H1 (cell line): ENCODE data around the gene REPIN1. TPM values are rescaled to one million over a fixed set of nuclear protein-coding genes. Genes with fewer than 3 reads are reported as not detected.

ENCODE experiments used
- CTCF ChIA-PET: fragments of 300-600 bp; sonication (Branson Sonifier 250); formaldehyde crosslinking; loops from one replicate; lab custom pipeline; 2021; ENCODE audit not compliant: partially characterized antibody; lab: Charles Lee
- POLR2A ChIA-PET: fragments of 300-600 bp; sonication (Branson Sonifier 250); formaldehyde crosslinking; loops from one replicate; lab custom pipeline; 2021; ENCODE audit warnings: inconsistent platforms; ENCODE audit not compliant: partially characterized antibody; lab: Charles Lee
- DNase-seq, 2 experiments: peaks; one replicate each; pipeline versions ENCODE4 v3.0.0 to v3.0.0-alpha.2; 2010 to 2022; ENCODE audit warnings: low spot score in 2 of 2, low read depth in 1 of 2, mixed read lengths in 1 of 2
- FAIRE-seq: peaks from 2 replicates; lab custom pipeline; 2011; peaks lifted over from hg19 to GRCh38; lab: Jason Lieb, UNC
- H2AFZ ChIP-seq: 2 replicates; pipeline ENCODE4 v1.8.1; 2012; ENCODE audit warnings: low read length, inconsistent platforms
- H2AK5ac ChIP-seq: 2 replicates; pipeline ENCODE4 v1.6.1; 2013; ENCODE audit warnings: low read depth, low read length
- H2BK120ac ChIP-seq: replicated peaks from 2 replicates; pipeline ENCODE3; 2013; ENCODE audit warnings: low read depth, low read length, inconsistent platforms
- H2BK12ac ChIP-seq: 2 replicates; pipeline ENCODE4 v1.6.1; 2013; ENCODE audit warnings: low read depth, low read length
- H2BK15ac ChIP-seq: 2 replicates; pipeline ENCODE4 v1.6.1; 2013; ENCODE audit warnings: low read length
- H2BK20ac ChIP-seq: 2 replicates; pipeline ENCODE4 v1.6.1; 2013; ENCODE audit warnings: low read length
- H2BK5ac ChIP-seq: 2 replicates; pipeline ENCODE4 v1.6.1; 2013; ENCODE audit warnings: low read depth, low read length
- H3K14ac ChIP-seq: 2 replicates; pipeline ENCODE4 v1.6.1; 2013; ENCODE audit warnings: inconsistent platforms; ENCODE audit not compliant: insufficient read length
- H3K18ac ChIP-seq: 2 replicates; pipeline ENCODE4 v1.6.1; 2013; ENCODE audit warnings: low read length; ENCODE audit errors: extremely low read depth
- H3K23ac ChIP-seq: 2 replicates; pipeline ENCODE4 v1.6.1; 2013; ENCODE audit warnings: inconsistent platforms; ENCODE audit not compliant: insufficient read length
- H3K23me2 ChIP-seq: 2 replicates; pipeline ENCODE4 v1.6.1; 2013; ENCODE audit warnings: low read depth, low read length
- H3K27ac ChIP-seq: 2 replicates; pipeline ENCODE4 v1.6.1; 2011; ENCODE audit warnings: low read depth, low read length, inconsistent platforms
- H3K27me3 ChIP-seq, 4 experiments: replicated peaks in 1 of 4; 1 replicate in 1 of 4; 2 replicates in 3 of 4; pipeline versions ENCODE4 v1.6.1 to v1.8.1; 2011 to 2013; ENCODE audit warnings: low read length in 3 of 4, mild to moderate bottlenecking in 3 of 4, inconsistent platforms in 2 of 4, mixed read lengths in 2 of 4, moderate library complexity in 1 of 4; ENCODE audit not compliant: control insufficient read depth in 3 of 4, insufficient read depth in 3 of 4; ENCODE audit errors: extremely low read depth in 1 of 4
- H3K36me3 ChIP-seq, 4 experiments: 2 replicates each; pipeline versions ENCODE4 v1.6.1 to v1.8.1; 2011 to 2013; ENCODE audit warnings: mild to moderate bottlenecking in 4 of 4, low read length in 3 of 4, moderate library complexity in 2 of 4, control low read depth in 1 of 4, inconsistent platforms in 1 of 4; ENCODE audit not compliant: insufficient read depth in 4 of 4, control insufficient read depth in 2 of 4
- H3K4ac ChIP-seq: replicated peaks from 2 replicates; pipeline ENCODE3; 2013; ENCODE audit warnings: low read length, low read depth, mixed read lengths, inconsistent platforms; ENCODE audit not compliant: insufficient read length
- H3K4me1 ChIP-seq, 4 experiments: replicated peaks in 1 of 4; 1 replicate in 1 of 4; 2 replicates in 3 of 4; pipeline versions ENCODE4 v1.6.1 to v1.8.1; 2011 to 2013; ENCODE audit warnings: low read length in 3 of 4, inconsistent platforms in 2 of 4, mixed read lengths in 1 of 4; ENCODE audit not compliant: insufficient read depth in 4 of 4, control insufficient read depth in 3 of 4
- H3K4me2 ChIP-seq, 2 experiments: 2 replicates each; pipeline versions ENCODE4 v1.6.1 to v1.8.1; 2011 to 2013; ENCODE audit warnings: low read depth in 2 of 2, low read length in 2 of 2, control low read depth in 1 of 2, inconsistent platforms in 1 of 2, mild to moderate bottlenecking in 1 of 2; ENCODE audit not compliant: insufficient read depth in 1 of 2
- H3K4me3 ChIP-seq, 4 experiments: fragments of 200-600, 300-600 bp in 1 of 4; sonication (generic), shearing (Covaris generic), sonication (Bioruptor Twin) in 1 of 4; 2 replicates each; pipeline versions ENCODE4 v1.5.1 to v1.8.1; 2011 to 2016; ENCODE audit warnings: low read length in 4 of 4, low read depth in 3 of 4, control low read depth in 2 of 4, inconsistent platforms in 2 of 4, mild to moderate bottlenecking in 2 of 4, mixed read lengths in 1 of 4, moderate library complexity in 1 of 4; ENCODE audit not compliant: insufficient read depth in 2 of 4; ENCODE audit errors: extremely low read depth in 1 of 4
- H3K56ac ChIP-seq: replicated peaks from 2 replicates; pipeline ENCODE3; 2013; ENCODE audit warnings: low read depth, mild to moderate bottlenecking, mixed read lengths, low read length, inconsistent platforms; ENCODE audit not compliant: insufficient read length
- H3K79me1 ChIP-seq: 2 replicates; pipeline ENCODE4 v1.6.1; 2013; ENCODE audit warnings: low read depth, low read length, control low read depth
- H3K79me2 ChIP-seq, 2 experiments: 2 replicates each; pipeline versions ENCODE4 v1.6.1 to v1.8.1; 2012 to 2013; ENCODE audit warnings: low read length in 2 of 2, mild to moderate bottlenecking in 2 of 2, inconsistent platforms in 1 of 2; ENCODE audit not compliant: insufficient read depth in 2 of 2, control insufficient read depth in 1 of 2
- H3K9ac ChIP-seq, 4 experiments: replicated peaks in 1 of 4; 1 replicate in 1 of 4; 2 replicates in 3 of 4; pipeline versions ENCODE4 v1.6.1 to v1.8.1; 2011 to 2013; ENCODE audit warnings: low read depth in 3 of 4, low read length in 3 of 4, control low read depth in 2 of 4, mild to moderate bottlenecking in 2 of 4, moderate library complexity in 2 of 4, inconsistent platforms in 1 of 4; ENCODE audit errors: extremely low read depth in 1 of 4
- H3K9me3 ChIP-seq, 2 experiments: 2 replicates each; pipeline versions ENCODE4 v1.6.1 to v1.8.1; 2012 to 2013; ENCODE audit warnings: mild to moderate bottlenecking in 2 of 2, moderate library complexity in 2 of 2, control low read depth in 1 of 2, inconsistent platforms in 1 of 2, low read depth in 1 of 2, low read length in 1 of 2, mixed read lengths in 1 of 2; ENCODE audit not compliant: insufficient read depth in 2 of 2
- H4K20me1 ChIP-seq, 2 experiments: replicated peaks in 1 of 2; 2 replicates each; pipeline versions ENCODE3 to v1.8.1; 2011 to 2013; ENCODE audit warnings: inconsistent platforms in 2 of 2, low read length in 2 of 2, mild to moderate bottlenecking in 1 of 2; ENCODE audit not compliant: insufficient read depth in 2 of 2, control insufficient read depth in 1 of 2
- H4K5ac ChIP-seq: 2 replicates; pipeline ENCODE4 v1.6.1; 2013; ENCODE audit warnings: low read length, low read depth, mixed read lengths, inconsistent platforms; ENCODE audit not compliant: insufficient read length
- H4K8ac ChIP-seq: 2 replicates; pipeline ENCODE4 v1.8.0; 2013; ENCODE audit warnings: mild to moderate bottlenecking, moderate library complexity, low read length, inconsistent platforms; ENCODE audit not compliant: insufficient read depth; ENCODE audit errors: extremely low read depth
- H4K91ac ChIP-seq: replicated peaks from 2 replicates; pipeline ENCODE3; 2013; ENCODE audit warnings: low read length, mixed read lengths, inconsistent platforms; ENCODE audit not compliant: insufficient read length
- CEBPB ChIP-seq: IDR thresholded peaks from 2 replicates; pipeline ENCODE4 v1.6.1; 2012; ENCODE audit warnings: low read depth, low read length
- EZH2 ChIP-seq: fragments of 200-600 bp; sonication (generic); IDR thresholded peaks from 2 replicates; pipeline ENCODE4 v1.7.1; 2012; ENCODE audit warnings: low read depth, mild to moderate bottlenecking, moderate library complexity, low read length, inconsistent platforms; ENCODE audit not compliant: severe bottlenecking
- FOSL1 ChIP-seq: IDR thresholded peaks from 2 replicates; pipeline ENCODE4 v1.6.1; 2011; ENCODE audit warnings: mild to moderate bottlenecking, low read depth, low read length, moderate library complexity; ENCODE audit not compliant: insufficient read depth
- GTF2F1 ChIP-seq: IDR thresholded peaks from 2 replicates; pipeline ENCODE4 v1.6.1; 2012; ENCODE audit warnings: low read depth, low read length, improper control_type of control experiment, borderline replicate concordance
- HDAC2 ChIP-seq, 2 experiments: fragments of 300-600 bp in 1 of 2; sonication (generic) in 1 of 2; IDR thresholded peaks; 2 replicates each; pipeline ENCODE4 v1.6.1; 2011 to 2012; ENCODE audit warnings: low read depth in 2 of 2, low read length in 2 of 2, mild to moderate bottlenecking in 2 of 2, moderate library complexity in 2 of 2, borderline replicate concordance in 1 of 2, inconsistent platforms in 1 of 2
- KDM1A ChIP-seq: fragments of 200-600, 300-600 bp; sonication (generic); IDR thresholded peaks from 2 replicates; pipeline ENCODE4 v1.7.1; 2016; ENCODE audit warnings: mild to moderate bottlenecking, low read length, borderline replicate concordance
- KDM5A ChIP-seq: fragments of 200-600 bp; IDR thresholded peaks from 2 replicates; pipeline ENCODE4 v1.7.1; 2012; ENCODE audit warnings: mild to moderate bottlenecking, low read length, inconsistent platforms, mixed read lengths
- NRF1 ChIP-seq: IDR thresholded peaks from 2 replicates; pipeline ENCODE4 v1.6.1; 2011; ENCODE audit warnings: mild to moderate bottlenecking, low read depth, low read length, improper control_type of control experiment
- PHF8 ChIP-seq: fragments of 200-600 bp; sonication (generic); conservative IDR thresholded peaks from 2 replicates; pipeline ENCODE4 v1.7.1; 2012; ENCODE audit warnings: low read depth, mild to moderate bottlenecking, inconsistent platforms, low read length, moderate library complexity
- SAP30 ChIP-seq: fragments of 300-600 bp; sonication (generic); IDR thresholded peaks from 2 replicates; pipeline ENCODE4 v1.7.1; 2012; ENCODE audit warnings: low read length, moderate library complexity, mild to moderate bottlenecking, inconsistent platforms; ENCODE audit not compliant: insufficient read depth, insufficient replicate concordance
- SP2 ChIP-seq: IDR thresholded peaks from 2 replicates; pipeline ENCODE4 v1.6.1; 2012; ENCODE audit warnings: mild to moderate bottlenecking, low read length, inconsistent platforms
- TAF7 ChIP-seq: optimal IDR thresholded peaks from 2 replicates; pipeline ENCODE3; 2011; ENCODE audit warnings: low read depth, mild to moderate bottlenecking, inconsistent platforms, low read length, moderate library complexity, borderline replicate concordance
- WGBS, 2 experiments: shearing (Covaris generic) in 1 of 2; methylation state at CpG; one replicate each; pipeline versions ENCODE4 v1.1.6 to v1.1.7; 2013 to 2015; ENCODE audit warnings: low lambda C conversion rate in 2 of 2, mixed read lengths in 2 of 2, inconsistent platforms in 1 of 2, low coverage in 1 of 2, missing lambda C conversion rate in 1 of 2; ENCODE audit not compliant: insufficient replicate concordance in 2 of 2, insufficient coverage in 1 of 2, insufficient read length in 1 of 2; ENCODE audit errors: extremely low coverage in 1 of 2, missing lambda C conversion rate in 1 of 2; 5-methylcytosine and 5-hydroxymethylcytosine counted together
- polyA plus RNA-seq, 7 experiments: library from polyadenylated mRNA; depleted of rRNA in 3 of 7; stranded (reverse) in 5 of 7; unstranded in 2 of 7; fragments of >200 nt in 5 of 7; fragments of 200-250 nt in 2 of 7; gene quantifications; 1 replicate in 5 of 7; 2 replicates in 1 of 7; 4 replicates in 1 of 7; pipeline versions ENCODE4 v1.2.1 to v1.2.3, GENCODE V29; 2011 to 2013; ENCODE audit warnings: missing spikeins in 2 of 7, mixed read lengths in 2 of 7
- total RNA-seq: library from RNA; stranded (reverse); fragmentation: NEBNext Ultra II Directional; extraction: Animal tissue kit (Norgen Biotek cat#: 25700); gene quantifications from 2 replicates; pipeline ENCODE4 v1.2.1, GENCODE V29; 2021
- TF ChIP-seq, protein P1 (sequence below): IDR thresholded peaks from 2 replicates; pipeline ENCODE4 v1.6.1; 2012; ENCODE audit warnings: inconsistent platforms

REPIN1 gene
- total and polyA plus RNA-seq, 2 of the 8 experiments (the other 6 are each of a cell fraction or from before 2014, with no cell fraction given), result 98.6 to 125 TPM

DNA sequence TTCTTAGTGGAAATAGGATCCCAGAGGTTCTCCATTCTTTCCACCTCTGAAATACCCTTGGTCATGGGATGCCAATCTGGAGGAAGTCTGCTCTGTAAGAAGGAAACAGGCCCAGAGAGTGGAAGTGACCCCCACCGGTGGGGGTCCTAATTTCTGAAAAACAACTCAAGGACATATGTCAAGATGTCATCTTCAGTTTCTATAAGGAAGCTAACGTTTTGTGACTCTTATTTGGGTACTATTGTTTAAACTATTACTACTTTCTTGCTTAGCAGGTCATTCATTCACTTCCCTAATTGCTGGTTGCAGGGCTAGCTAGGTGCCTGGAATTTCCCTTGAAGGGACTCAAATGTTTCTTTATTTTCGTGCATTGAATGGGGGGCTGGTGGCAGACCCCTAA lies 8.6 kb downstream of the REPIN1 start:
- no peak overlapping the region for H3K4me3 ChIP-seq
- H4K8ac ChIP-seq, result no peak overlapping the region
- H3K27ac ChIP-seq, result no peak overlapping the region
- ChIA-PET CTCF (interaction anchor here (1.1 to 2.1 kb wide), 9 partner anchors 8 to 91 kb away, joined by 3 to 18 read pairs (median 4); partner anchors contain the start of gene REPIN1), POLR2A (interaction anchor here (0.7 to 6.1 kb wide), 13 partner anchors 9 to 42 kb away, joined by 3 to 93 read pairs (median 5); partner anchors contain the start of gene REPIN1)
- no peaks in the 10 kb centered on the region for H3K27me3 ChIP-seq
- no peak for FAIRE-seq
- H2BK5ac ChIP-seq, result no peak overlapping the region
- H3K9ac ChIP-seq, result no peak overlapping the region
- no peak overlapping the region for H2BK120ac ChIP-seq
- H3K9me3 ChIP-seq, result no peaks in the 10 kb centered on the region
- peaks cover 14 to 35% (median 19%) of the 10 kb centered on the region in 4 experiments for H3K4me1 ChIP-seq
- H3K36me3 ChIP-seq, result peaks cover 12 to 27% (median 17%) of the 10 kb centered on the region in 4 experiments
- H2BK20ac ChIP-seq, result no peak overlapping the region
- H2BK12ac ChIP-seq, result no peak overlapping the region
- H2AFZ ChIP-seq, result no peak overlapping the region
- H4K20me1 ChIP-seq, result peaks cover 0 to 11% of the 10 kb centered on the region in 2 experiments
- no peak overlapping the region for H3K56ac ChIP-seq
- no peak for DNase-seq
- H3K4me2 ChIP-seq, result no peak overlapping the region
- H3K23me2 ChIP-seq, result peaks cover 11% of the 10 kb centered on the region
- no peak overlapping the region for H2BK15ac ChIP-seq
- H3K18ac ChIP-seq, result no peak overlapping the region
- no peak overlapping the region for H3K4ac ChIP-seq
- H3K79me2 ChIP-seq, result peaks cover 0 to 49% of the 10 kb centered on the region in 2 experiments
- H2AK5ac ChIP-seq, result no peak overlapping the region
- H4K91ac ChIP-seq, result no peak overlapping the region
- H3K23ac ChIP-seq, result no peak overlapping the region
- no peak overlapping the region for H3K14ac ChIP-seq
- WGBS, 2 experiments, result 68% methylated on average over 3 of the region's 3 CpGs; no CpG with 5 or more reads in 1 of the 2 experiments
- no peak overlapping the region for H4K5ac ChIP-seq
- H3K79me1 ChIP-seq, result peaks cover 22% of the 10 kb centered on the region
- no peak for TF ChIP-seq KDM5A
- no peak for TF ChIP-seq KDM1A
- no peak for TF ChIP-seq TAF7
- TF ChIP-seq GTF2F1, result no peak
- no peak for TF ChIP-seq SAP30
- TF ChIP-seq, protein P1, sequence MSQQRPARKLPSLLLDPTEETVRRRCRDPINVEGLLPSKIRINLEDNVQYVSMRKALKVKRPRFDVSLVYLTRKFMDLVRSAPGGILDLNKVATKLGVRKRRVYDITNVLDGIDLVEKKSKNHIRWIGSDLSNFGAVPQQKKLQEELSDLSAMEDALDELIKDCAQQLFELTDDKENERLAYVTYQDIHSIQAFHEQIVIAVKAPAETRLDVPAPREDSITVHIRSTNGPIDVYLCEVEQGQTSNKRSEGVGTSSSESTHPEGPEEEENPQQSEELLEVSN, result no peak
- no peak for TF ChIP-seq PHF8
- no peak for TF ChIP-seq FOSL1
- TF ChIP-seq SP2, result no peak
- TF ChIP-seq EZH2, result no peak
- TF ChIP-seq NRF1, result no peak
- no peak for TF ChIP-seq HDAC2 (IDR thresholded peaks at IDR 0.05; ENCODE audit: borderline replicate concordance in 1 of 2, low read depth in 2 of 2, low read length in 2 of 2)
- no peak for TF ChIP-seq CEBPB
